Neural cell (in vitro differentiated cells): ENCODE data around the gene TFG. TPM values are rescaled to one million over a fixed set of nuclear protein-coding genes. Genes with fewer than 3 reads are reported as not detected.

Source experiments
- H2AFZ ChIP-seq: fragments of 200-600, 300-800 bp; sonication (generic), shearing (Covaris generic); 2 replicates; pipeline ENCODE4 v1.6.0; 2014; ENCODE audit warnings: low read depth, mild to moderate bottlenecking, antibody characterized with exemption, low read length, moderate library complexity
- H3F3A ChIP-seq: fragments of 200-600 bp; shearing (Covaris generic); 2 replicates; pipeline ENCODE4 v1.6.1; 2016; ENCODE audit warnings: mild to moderate bottlenecking, moderate library complexity, mixed read lengths, antibody characterized with exemption, low read length; ENCODE audit not compliant: insufficient read depth, poor library complexity, severe bottlenecking
- H3K27ac ChIP-seq: fragments of 200-600, 300-800 bp; sonication (generic), shearing (Covaris generic); 2 replicates; pipeline ENCODE4 v1.5.1; 2014; ENCODE audit warnings: mild to moderate bottlenecking, low read length, moderate library complexity
- H3K27me3 ChIP-seq: fragments of 300-800, 200-600 bp; sonication (generic), shearing (Covaris generic); 2 replicates; pipeline ENCODE4 v1.6.0; 2014; ENCODE audit warnings: mild to moderate bottlenecking, low read depth, low read length, moderate library complexity; ENCODE audit not compliant: insufficient read depth
- H3K36me3 ChIP-seq: fragments of 300-800, 200-600 bp; sonication (generic), shearing (Covaris generic); 2 replicates; pipeline ENCODE4 v1.5.1; 2014; ENCODE audit warnings: mild to moderate bottlenecking, antibody characterized with exemption, low read length, moderate library complexity; ENCODE audit not compliant: insufficient read depth
- H3K4me2 ChIP-seq: fragments of 300-800, 200-600 bp; sonication (generic), shearing (Covaris generic); 2 replicates; pipeline ENCODE4 v1.6.0; 2014; ENCODE audit warnings: mild to moderate bottlenecking, low read length
- H3K4me3 ChIP-seq: fragments of 300-800, 200-600 bp; sonication (generic), shearing (Covaris generic); 2 replicates; pipeline ENCODE4 v1.5.1; 2014; ENCODE audit warnings: mild to moderate bottlenecking, low read length, moderate library complexity
- H3K79me2 ChIP-seq: fragments of 200-600 bp; shearing (Covaris generic); replicated peaks from 2 replicates; pipeline ENCODE4 v1.6.0; 2014; ENCODE audit warnings: mild to moderate bottlenecking, low read length, moderate library complexity; ENCODE audit not compliant: insufficient read depth
- H3K9ac ChIP-seq: fragments of 300-800, 200-600 bp; sonication (generic), shearing (Covaris generic); 2 replicates; pipeline ENCODE4 v1.6.1; 2016; ENCODE audit warnings: mild to moderate bottlenecking, low read length, mixed read lengths
- H3K9me2 ChIP-seq: fragments of 200-600 bp; shearing (Covaris generic); 2 replicates; pipeline ENCODE4 v1.6.1; 2016; ENCODE audit warnings: mild to moderate bottlenecking, low read length, mixed read lengths; ENCODE audit not compliant: insufficient read depth
- H3K9me3 ChIP-seq: fragments of 200-600, 300-800 bp; sonication (generic), shearing (Covaris generic); 2 replicates; pipeline ENCODE4 v1.6.1; 2016; ENCODE audit warnings: mild to moderate bottlenecking, mixed run types, low read length, moderate library complexity, mixed read lengths
- H4K20me1 ChIP-seq: fragments of 200-600 bp; shearing (Covaris generic); 2 replicates; pipeline ENCODE4 v1.6.1; 2016; ENCODE audit warnings: mild to moderate bottlenecking, mixed run types; ENCODE audit not compliant: insufficient read depth
- EP300 ChIP-seq: fragments of 450-650 bp; conservative IDR thresholded peaks from 2 replicates; pipeline ENCODE4 v1.6.1; 2014; ENCODE audit warnings: antibody characterized with exemption, mild to moderate bottlenecking, moderate library complexity; ENCODE audit not compliant: poor library complexity, severe bottlenecking
- EZH2 ChIP-seq: fragments of 200-600, 300-800 bp; shearing (Covaris generic), sonication (generic); IDR thresholded peaks from 2 replicates; pipeline ENCODE4 v1.6.1; 2014; ENCODE audit warnings: antibody characterized with exemption, low read length, borderline replicate concordance, mild to moderate bottlenecking; ENCODE audit not compliant: insufficient read depth, poor library complexity, severe bottlenecking
- MXI1 ChIP-seq: fragments of 450-650 bp; conservative IDR thresholded peaks from 2 replicates; pipeline ENCODE4 v1.6.1; 2014; ENCODE audit warnings: antibody characterized with exemption, mild to moderate bottlenecking; ENCODE audit not compliant: poor library complexity, severe bottlenecking
- POLR2AphosphoS5 ChIP-seq: IDR thresholded peaks from 2 replicates; pipeline ENCODE4 v1.6.1; 2012
- RAD21 ChIP-seq: fragments of 450-650 bp; conservative IDR thresholded peaks from 2 replicates; pipeline ENCODE4 v1.6.1; 2014; ENCODE audit warnings: antibody characterized with exemption, mild to moderate bottlenecking, moderate library complexity
- SMC3 ChIP-seq: fragments of 450-650 bp; conservative IDR thresholded peaks from 2 replicates; pipeline ENCODE4 v1.6.1; 2014; ENCODE audit warnings: antibody characterized with exemption, mild to moderate bottlenecking, moderate library complexity; ENCODE audit not compliant: poor library complexity
- TAF1 ChIP-seq: IDR thresholded peaks from 2 replicates; pipeline ENCODE4 v1.6.1; 2012; ENCODE audit warnings: low read depth
- polyA plus RNA-seq: library from polyadenylated mRNA; depleted of rRNA; stranded (reverse); fragments of >200 nt; gene quantifications from 2 replicates; pipeline ENCODE4 v1.2.3, GENCODE V29; 2014
- TF ChIP-seq, protein P1 (sequence below): IDR thresholded peaks from 2 replicates; pipeline ENCODE4 v1.6.1; 2012; ENCODE audit warnings: borderline replicate concordance
- TF ChIP-seq, protein P2 (sequence below): fragments of 450-650 bp; IDR thresholded peaks from 2 replicates; pipeline ENCODE4 v1.5.1; 2014; ENCODE audit warnings: antibody characterized with exemption, mild to moderate bottlenecking, moderate library complexity; ENCODE audit not compliant: poor library complexity, severe bottlenecking

The TFG gene
- polyA plus RNA-seq, 1 donor from 2014 or later, result 64.6 TPM

DNA sequence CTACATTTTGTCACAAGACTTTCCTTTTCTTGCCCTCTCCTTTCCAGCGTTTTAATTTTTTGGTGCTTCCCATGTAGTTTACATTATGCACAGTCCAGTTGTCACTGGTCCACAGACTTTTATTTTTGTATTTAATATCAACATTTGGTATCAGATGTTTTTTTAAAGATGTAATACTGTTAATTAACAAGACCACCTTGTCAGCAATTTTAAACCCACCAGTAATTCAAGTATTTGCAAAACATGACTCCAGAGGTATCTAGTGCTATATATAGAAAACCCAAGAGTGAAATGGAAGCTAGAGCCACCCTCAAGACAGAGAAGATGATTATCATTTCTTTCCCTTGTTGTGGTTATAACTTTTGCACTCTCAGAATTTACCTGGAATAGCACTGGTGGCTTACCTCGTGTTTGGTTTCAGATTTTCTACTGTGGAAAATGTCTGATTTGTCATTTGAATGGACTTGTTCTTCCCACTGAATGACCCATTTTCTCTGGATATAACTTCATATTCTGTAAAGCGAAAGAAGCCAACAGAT, 56.2 kb downstream of the TFG start:
- Histone ChIP-seq H3K9me2 (no peaks in the 10 kb centered on the region), H4K20me1 (no peaks in the 10 kb centered on the region)

DNA sequence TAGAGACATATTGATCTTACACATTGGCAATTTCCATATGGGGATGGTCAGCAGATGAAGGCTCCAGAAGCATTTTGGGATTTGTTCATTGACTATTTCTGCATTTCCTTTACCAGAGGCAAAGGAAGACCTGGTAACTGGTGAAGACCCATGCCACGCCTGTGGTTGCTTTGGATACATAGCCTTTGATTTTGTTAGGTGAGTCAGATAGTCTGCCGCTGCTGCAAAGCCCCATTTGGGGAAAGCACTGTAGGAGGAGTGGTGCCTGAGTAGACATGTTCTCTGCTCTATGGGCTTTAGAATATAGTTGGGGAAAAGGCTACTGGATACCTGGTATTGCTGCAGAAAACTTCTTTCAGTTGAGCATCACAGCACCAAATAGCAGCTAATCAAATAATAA, 56.8 kb downstream of the TFG start:
- no peaks in the 10 kb centered on the region for H3K36me3 ChIP-seq
- no peak overlapping the region for H3K9ac ChIP-seq
- H2AFZ ChIP-seq, result no peak overlapping the region
- no peaks in the 10 kb centered on the region for H3K9me3 ChIP-seq
- H3K27ac ChIP-seq, result no peak overlapping the region
- TF ChIP-seq TAF1 (no peak), EP300 (no peak), POLR2AphosphoS5 (no peak), EZH2 (no peak), RAD21 (no peak), SMC3 (no peak), MXI1 (no peak)
- TF ChIP-seq, protein P1, sequence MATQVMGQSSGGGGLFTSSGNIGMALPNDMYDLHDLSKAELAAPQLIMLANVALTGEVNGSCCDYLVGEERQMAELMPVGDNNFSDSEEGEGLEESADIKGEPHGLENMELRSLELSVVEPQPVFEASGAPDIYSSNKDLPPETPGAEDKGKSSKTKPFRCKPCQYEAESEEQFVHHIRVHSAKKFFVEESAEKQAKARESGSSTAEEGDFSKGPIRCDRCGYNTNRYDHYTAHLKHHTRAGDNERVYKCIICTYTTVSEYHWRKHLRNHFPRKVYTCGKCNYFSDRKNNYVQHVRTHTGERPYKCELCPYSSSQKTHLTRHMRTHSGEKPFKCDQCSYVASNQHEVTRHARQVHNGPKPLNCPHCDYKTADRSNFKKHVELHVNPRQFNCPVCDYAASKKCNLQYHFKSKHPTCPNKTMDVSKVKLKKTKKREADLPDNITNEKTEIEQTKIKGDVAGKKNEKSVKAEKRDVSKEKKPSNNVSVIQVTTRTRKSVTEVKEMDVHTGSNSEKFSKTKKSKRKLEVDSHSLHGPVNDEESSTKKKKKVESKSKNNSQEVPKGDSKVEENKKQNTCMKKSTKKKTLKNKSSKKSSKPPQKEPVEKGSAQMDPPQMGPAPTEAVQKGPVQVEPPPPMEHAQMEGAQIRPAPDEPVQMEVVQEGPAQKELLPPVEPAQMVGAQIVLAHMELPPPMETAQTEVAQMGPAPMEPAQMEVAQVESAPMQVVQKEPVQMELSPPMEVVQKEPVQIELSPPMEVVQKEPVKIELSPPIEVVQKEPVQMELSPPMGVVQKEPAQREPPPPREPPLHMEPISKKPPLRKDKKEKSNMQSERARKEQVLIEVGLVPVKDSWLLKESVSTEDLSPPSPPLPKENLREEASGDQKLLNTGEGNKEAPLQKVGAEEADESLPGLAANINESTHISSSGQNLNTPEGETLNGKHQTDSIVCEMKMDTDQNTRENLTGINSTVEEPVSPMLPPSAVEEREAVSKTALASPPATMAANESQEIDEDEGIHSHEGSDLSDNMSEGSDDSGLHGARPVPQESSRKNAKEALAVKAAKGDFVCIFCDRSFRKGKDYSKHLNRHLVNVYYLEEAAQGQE, result no peak
- TF ChIP-seq, protein P2, sequence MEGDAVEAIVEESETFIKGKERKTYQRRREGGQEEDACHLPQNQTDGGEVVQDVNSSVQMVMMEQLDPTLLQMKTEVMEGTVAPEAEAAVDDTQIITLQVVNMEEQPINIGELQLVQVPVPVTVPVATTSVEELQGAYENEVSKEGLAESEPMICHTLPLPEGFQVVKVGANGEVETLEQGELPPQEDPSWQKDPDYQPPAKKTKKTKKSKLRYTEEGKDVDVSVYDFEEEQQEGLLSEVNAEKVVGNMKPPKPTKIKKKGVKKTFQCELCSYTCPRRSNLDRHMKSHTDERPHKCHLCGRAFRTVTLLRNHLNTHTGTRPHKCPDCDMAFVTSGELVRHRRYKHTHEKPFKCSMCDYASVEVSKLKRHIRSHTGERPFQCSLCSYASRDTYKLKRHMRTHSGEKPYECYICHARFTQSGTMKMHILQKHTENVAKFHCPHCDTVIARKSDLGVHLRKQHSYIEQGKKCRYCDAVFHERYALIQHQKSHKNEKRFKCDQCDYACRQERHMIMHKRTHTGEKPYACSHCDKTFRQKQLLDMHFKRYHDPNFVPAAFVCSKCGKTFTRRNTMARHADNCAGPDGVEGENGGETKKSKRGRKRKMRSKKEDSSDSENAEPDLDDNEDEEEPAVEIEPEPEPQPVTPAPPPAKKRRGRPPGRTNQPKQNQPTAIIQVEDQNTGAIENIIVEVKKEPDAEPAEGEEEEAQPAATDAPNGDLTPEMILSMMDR, result no peak
- H3K4me2 ChIP-seq, result no peak overlapping the region
- no peaks in the 10 kb centered on the region for H3K9me2 ChIP-seq
- no peaks in the 10 kb centered on the region for H3F3A ChIP-seq
- H3K4me3 ChIP-seq, result no peak overlapping the region
- H4K20me1 ChIP-seq, result no peaks in the 10 kb centered on the region
- no peaks in the 10 kb centered on the region for H3K27me3 ChIP-seq
- no peaks in the 10 kb centered on the region for H3K79me2 ChIP-seq

More for the DNA sequence above, 56.2 kb downstream of the TFG start:
- TF ChIP-seq SMC3 (no peak), POLR2AphosphoS5 (no peak), EZH2 (no peak), RAD21 (no peak), MXI1 (no peak), EP300 (no peak), TAF1 (no peak)
- TF ChIP-seq, protein P1, result no peak
- TF ChIP-seq, protein P2, result no peak
- no peak overlapping the region for H3K4me2 ChIP-seq
- H3K36me3 ChIP-seq, result no peaks in the 10 kb centered on the region
- H3K79me2 ChIP-seq, result no peaks in the 10 kb centered on the region
- H3K4me3 ChIP-seq, result no peak overlapping the region
- H3F3A ChIP-seq, result no peaks in the 10 kb centered on the region
- no peak overlapping the region for H2AFZ ChIP-seq
- no peak overlapping the region for H3K27ac ChIP-seq
- H3K9me3 ChIP-seq, result no peaks in the 10 kb centered on the region
- no peak overlapping the region for H3K9ac ChIP-seq
- H3K27me3 ChIP-seq, result no peaks in the 10 kb centered on the region
